Sigmoid colon (tissue), 7 donors: Measurements from ENCODE around the gene SLC35F4. TPM values are rescaled to one million over a fixed set of nuclear protein-coding genes. Genes with fewer than 3 reads are reported as not detected.

Experiments
- DNase-seq: peaks from one replicate; pipeline ENCODE4 v3.0.0-alpha.2; 2019
- H3K27ac ChIP-seq, 4 donors: fragments of 200-600 bp; sonication (generic); one replicate each; pipeline ENCODE4 v1.5.1; 2016 to 2019; ENCODE audit warnings: mild to moderate bottlenecking in 1 of 4
- H3K27me3 ChIP-seq, 3 donors: fragments of 200-600 bp; sonication (generic); one replicate each; pipeline ENCODE4 v1.5.1; 2019; ENCODE audit warnings: mild to moderate bottlenecking in 1 of 3
- H3K36me3 ChIP-seq, 4 donors: fragments of 200-600 bp; sonication (generic); one replicate each; pipeline ENCODE4 v1.5.1; 2016 to 2019
- H3K4me1 ChIP-seq, 4 donors: fragments of 200-600 bp; sonication (generic); one replicate each; pipeline ENCODE4 v1.5.1; 2017 to 2019
- H3K4me3 ChIP-seq, 4 donors: fragments of 200-600 bp; sonication (generic); one replicate each; pipeline ENCODE4 v1.5.1; 2017 to 2019; ENCODE audit warnings: mild to moderate bottlenecking in 2 of 4, moderate library complexity in 1 of 4
- H3K9me3 ChIP-seq, 4 donors: fragments of 200-600 bp in 3 of 4; sonication (generic) in 3 of 4; one replicate each; pipeline versions ENCODE4 v1.5.1 to v1.6.1; 2013 to 2019
- EP300 ChIP-seq, 4 donors: sonication (generic); formaldehyde crosslinking; IDR thresholded peaks; one replicate each; pipeline ENCODE4 v1.6.1; 2017; ENCODE audit warnings: antibody characterized with exemption in 4 of 4
- POLR2A ChIP-seq, 2 donors: fragments of 450-650 bp; IDR thresholded peaks; one replicate each; pipeline ENCODE4 v1.6.1; 2016; ENCODE audit warnings: antibody characterized with exemption in 2 of 2, mild to moderate bottlenecking in 2 of 2, moderate library complexity in 2 of 2
- POLR2AphosphoS5 ChIP-seq, 4 donors: sonication (generic); formaldehyde crosslinking; IDR thresholded peaks; one replicate each; pipeline ENCODE4 v1.6.1; 2017; ENCODE audit warnings: antibody characterized with exemption in 4 of 4
- WGBS, 2 donors: extraction: QIAGEN DNeasy Blood & Tissue Kit; methylation state at CpG; one replicate each; pipeline ENCODE4 v1.1.7; 2013; 5-methylcytosine and 5-hydroxymethylcytosine counted together
- intact Hi-C: fragments of 100-400 bp; cut with DNase I; formaldehyde crosslinking; loops from one replicate; pipeline ENCODE4 v1.15.1; 2023
- polyA plus RNA-seq, 3 donors: library from polyadenylated mRNA; stranded (reverse); fragments of 200-250 nt; gene quantifications; one replicate each; pipeline ENCODE4 v1.2.3, GENCODE V29; 2013
- total RNA-seq, 4 donors: library from RNA; depleted of rRNA; stranded (reverse); fragments of >200 nt; gene quantifications; one replicate each; pipeline ENCODE4 v1.1.0, GENCODE V29; 2016
- TF ChIP-seq, protein P1 (sequence below), 4 experiments: fragments of 450-650 bp in 3 of 4; fragments of 200-600 bp in 1 of 4; IDR thresholded peaks; one replicate each; pipeline ENCODE4 v1.5.1; 2016 to 2019; ENCODE audit warnings: antibody characterized with exemption in 4 of 4, mild to moderate bottlenecking in 3 of 4, moderate library complexity in 2 of 4
- donor health status: healthy with polysubstance abuse.
- donor health status: Bipolar disorder and iron deficiency.
- donor health status: healthy.

SLC35F4 gene
- total and polyA plus RNA-seq, 7 donors: not detected

DNA sequence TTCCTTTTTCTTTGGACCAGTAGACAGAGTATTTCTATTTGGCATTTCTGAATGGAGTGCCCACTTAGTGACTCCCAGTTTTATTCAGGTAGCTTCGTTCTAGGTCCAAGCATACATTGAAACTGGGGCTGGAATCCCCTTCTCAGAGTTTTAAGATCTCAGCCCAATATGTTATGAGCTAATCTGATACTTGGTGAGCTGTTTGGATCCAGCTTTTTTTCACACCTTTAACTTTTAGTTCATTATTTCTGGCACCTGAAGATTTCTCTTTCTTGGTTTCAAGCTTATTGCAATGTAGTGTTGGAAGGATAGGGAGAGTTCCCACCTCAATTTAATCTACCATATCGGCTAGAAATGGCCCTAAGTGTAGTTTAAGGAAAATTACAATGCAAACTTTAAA, 318.8 kb downstream of the SLC35F4 start:
- 69 to 78% methylated on average over 2 of the region's 2 CpGs for WGBS, 2 donors
- DNase-seq: no peak
- no peak overlapping the region for H3K4me3 ChIP-seq
- H3K36me3 ChIP-seq: no peaks in the 10 kb centered on the region
- peaks cover 0 to 3% (median 1%) of the 10 kb centered on the region in 4 donors for H3K9me3 ChIP-seq
- H3K27me3 ChIP-seq: no peaks in the 10 kb centered on the region
- intact Hi-C loops: no loop called here
- TF ChIP-seq POLR2A (IDR thresholded peaks at IDR 0.05): no peak
- no peak for TF ChIP-seq EP300 (IDR thresholded peaks at IDR 0.05)
- TF ChIP-seq, protein P1, sequence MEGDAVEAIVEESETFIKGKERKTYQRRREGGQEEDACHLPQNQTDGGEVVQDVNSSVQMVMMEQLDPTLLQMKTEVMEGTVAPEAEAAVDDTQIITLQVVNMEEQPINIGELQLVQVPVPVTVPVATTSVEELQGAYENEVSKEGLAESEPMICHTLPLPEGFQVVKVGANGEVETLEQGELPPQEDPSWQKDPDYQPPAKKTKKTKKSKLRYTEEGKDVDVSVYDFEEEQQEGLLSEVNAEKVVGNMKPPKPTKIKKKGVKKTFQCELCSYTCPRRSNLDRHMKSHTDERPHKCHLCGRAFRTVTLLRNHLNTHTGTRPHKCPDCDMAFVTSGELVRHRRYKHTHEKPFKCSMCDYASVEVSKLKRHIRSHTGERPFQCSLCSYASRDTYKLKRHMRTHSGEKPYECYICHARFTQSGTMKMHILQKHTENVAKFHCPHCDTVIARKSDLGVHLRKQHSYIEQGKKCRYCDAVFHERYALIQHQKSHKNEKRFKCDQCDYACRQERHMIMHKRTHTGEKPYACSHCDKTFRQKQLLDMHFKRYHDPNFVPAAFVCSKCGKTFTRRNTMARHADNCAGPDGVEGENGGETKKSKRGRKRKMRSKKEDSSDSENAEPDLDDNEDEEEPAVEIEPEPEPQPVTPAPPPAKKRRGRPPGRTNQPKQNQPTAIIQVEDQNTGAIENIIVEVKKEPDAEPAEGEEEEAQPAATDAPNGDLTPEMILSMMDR (IDR thresholded peaks at IDR 0.05): no peak
- TF ChIP-seq POLR2AphosphoS5 (IDR thresholded peaks at IDR 0.05): no peak
- H3K4me1 ChIP-seq: no peaks in the 10 kb centered on the region
- H3K27ac ChIP-seq: no peak overlapping the region

- WGBS, 2 donors: 67 to 77% methylated on average over 1 of the region's 1 CpG
- intact Hi-C loops: no loop called here
- no peaks in the 10 kb centered on the region for H3K9me3 ChIP-seq
- H3K27ac ChIP-seq: no peak overlapping the region
- no peaks in the 10 kb centered on the region for H3K4me1 ChIP-seq
- TF ChIP-seq EP300 (IDR thresholded peaks at IDR 0.05) (no peak), POLR2A (IDR thresholded peaks at IDR 0.05) (no peak), POLR2AphosphoS5 (IDR thresholded peaks at IDR 0.05) (no peak)
- TF ChIP-seq, protein P1 (IDR thresholded peaks at IDR 0.05): no peak
- DNase-seq: no peak
- H3K4me3 ChIP-seq: no peak overlapping the region
- H3K36me3 ChIP-seq: no peaks in the 10 kb centered on the region
- H3K27me3 ChIP-seq: no peaks in the 10 kb centered on the region
Observed at GRCh38 chr14:57533214-57533613, 332.7 kb downstream of the SLC35F4 start.

DNA sequence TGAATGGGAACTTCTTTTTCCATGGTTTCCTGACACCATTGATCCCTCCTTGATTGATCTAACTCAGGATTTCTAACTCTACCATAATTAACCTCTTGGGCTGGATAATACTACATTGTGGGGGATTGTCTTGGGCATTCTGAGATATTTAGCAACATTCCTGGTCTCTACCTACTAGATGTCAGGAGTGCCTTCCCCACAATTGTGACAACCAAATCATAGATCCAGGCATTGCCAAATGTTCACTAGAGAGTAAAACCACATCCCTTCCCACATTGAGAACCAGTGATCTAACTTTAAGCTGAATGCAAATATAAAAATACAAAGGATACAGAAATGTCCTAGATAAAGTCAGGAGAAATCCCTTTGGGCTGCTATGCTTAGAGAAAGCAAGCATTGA, 335.3 kb downstream of the SLC35F4 start:
- no peak for DNase-seq
- Histone ChIP-seq H3K4me1 (no peaks in the 10 kb centered on the region), H3K9me3 (no peaks in the 10 kb centered on the region), H3K4me3 (no peak overlapping the region), H3K36me3 (no peaks in the 10 kb centered on the region), H3K27ac (no peak overlapping the region), H3K27me3 (no peaks in the 10 kb centered on the region)
- TF ChIP-seq POLR2A (IDR thresholded peaks at IDR 0.05): no peak
- TF ChIP-seq, protein P1 (IDR thresholded peaks at IDR 0.05): no peak
- no peak for TF ChIP-seq EP300 (IDR thresholded peaks at IDR 0.05)
- TF ChIP-seq POLR2AphosphoS5 (IDR thresholded peaks at IDR 0.05): no peak
- intact Hi-C loops: no loop called here

- no peak for TF ChIP-seq POLR2AphosphoS5 (IDR thresholded peaks at IDR 0.05)
- no peak for TF ChIP-seq POLR2A (IDR thresholded peaks at IDR 0.05)
- TF ChIP-seq EP300 (IDR thresholded peaks at IDR 0.05): no peak
- TF ChIP-seq, protein P1 (IDR thresholded peaks at IDR 0.05): no peak
- H3K4me3 ChIP-seq: no peak overlapping the region
- no peaks in the 10 kb centered on the region for H3K27me3 ChIP-seq
- intact Hi-C loops: no loop called here
- no peaks in the 10 kb centered on the region for H3K36me3 ChIP-seq
- WGBS, 2 donors: 60 to 64% methylated on average over 3 of the region's 3 CpGs
- H3K9me3 ChIP-seq: peaks cover 0 to 4% (median 1%) of the 10 kb centered on the region in 4 donors
- DNase-seq: no peak
- no peak overlapping the region for H3K27ac ChIP-seq
- H3K4me1 ChIP-seq: no peaks in the 10 kb centered on the region
Observed at GRCh38 chr14:57526942-57527341, 338.9 kb downstream of the SLC35F4 start.

DNA sequence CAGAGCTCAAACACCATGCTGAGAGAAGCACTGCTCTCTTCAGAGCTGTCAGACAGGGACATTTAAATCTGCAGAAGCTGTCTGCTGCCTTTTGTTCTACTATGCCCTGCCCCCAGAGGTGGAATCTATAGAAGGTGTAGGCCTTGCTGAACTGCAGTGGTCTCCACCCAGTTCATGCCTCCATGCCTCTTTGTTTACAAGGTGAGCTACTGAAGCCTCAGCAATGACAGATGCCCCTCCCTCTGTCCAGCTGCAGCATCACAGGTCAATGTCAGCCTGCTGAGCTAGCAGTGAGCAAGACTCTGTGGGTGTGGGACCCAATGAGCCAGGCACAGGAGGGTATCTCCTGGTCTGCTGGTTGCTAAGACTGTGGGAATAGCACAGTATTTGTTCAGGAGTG, 346.8 kb downstream of the SLC35F4 start:
- Histone ChIP-seq H3K4me1 (no peaks in the 10 kb centered on the region), H3K36me3 (no peaks in the 10 kb centered on the region), H3K4me3 (no peak overlapping the region), H3K27me3 (no peaks in the 10 kb centered on the region), H3K27ac (no peak overlapping the region), H3K9me3 (peaks cover 0 to 6% (median 2%) of the 10 kb centered on the region in 4 donors)
- intact Hi-C loops: no loop called here
- no peak for TF ChIP-seq POLR2AphosphoS5 (IDR thresholded peaks at IDR 0.05)
- no peak for TF ChIP-seq EP300 (IDR thresholded peaks at IDR 0.05)
- TF ChIP-seq, protein P1 (IDR thresholded peaks at IDR 0.05): no peak
- TF ChIP-seq POLR2A (IDR thresholded peaks at IDR 0.05): no peak
- DNase-seq: no peak
